Left ventricle myocardium inferior (tissue), 1 donor: ENCODE results near the gene CCDC175. TPM values are rescaled to one million over a fixed set of nuclear protein-coding genes. Genes with fewer than 3 reads are reported as not detected.

Source experiments
- DNase-seq: peaks from one replicate; pipeline ENCODE4 v3.0.0-alpha.2; 2020
- H3K27ac ChIP-seq: fragments of 200-600 bp; replicated peaks from 2 replicates; pipeline ENCODE4 v1.8.0; 2021
- H3K27me3 ChIP-seq: fragments of 200-600 bp; 2 replicates; pipeline ENCODE4 v1.8.0; 2021; ENCODE audit warnings: low read depth
- H3K36me3 ChIP-seq: fragments of 200-600 bp; 2 replicates; pipeline ENCODE4 v1.8.0; 2021
- H3K4me1 ChIP-seq: fragments of 200-600 bp; 2 replicates; pipeline ENCODE4 v1.8.0; 2021
- H3K4me3 ChIP-seq: fragments of 200-600 bp; 2 replicates; pipeline ENCODE4 v1.8.0; 2021; ENCODE audit warnings: mild to moderate bottlenecking, moderate library complexity
- H3K9me3 ChIP-seq: fragments of 200-600 bp; replicated peaks from 2 replicates; pipeline ENCODE4 v1.8.0; 2021
- intact Hi-C: fragments of 100-400 bp; cut with micrococcal nuclease; formaldehyde crosslinking; loops from one replicate; pipeline ENCODE4 v1.11.0; 2022
- total RNA-seq: library from RNA; stranded (reverse); fragmentation: NEBNext Ultra II Directional; extraction: Animal tissue kit (Norgen Biotek cat#: 25700); gene quantifications from one replicate; pipeline ENCODE4 v1.2.1, GENCODE V29; 2021
- TF ChIP-seq, protein P1 (sequence below): fragments of 200-600 bp; IDR thresholded peaks from 2 replicates; pipeline ENCODE4 v1.8.0; 2021; ENCODE audit warnings: antibody characterized with exemption, mild to moderate bottlenecking, borderline replicate concordance
- donor health status: DM: no; HTN: yes; CAD: no; lungs with severe emphysema.

The CCDC175 gene
- total RNA-seq, 1 donor from 2014 or later, result not detected

DNA sequence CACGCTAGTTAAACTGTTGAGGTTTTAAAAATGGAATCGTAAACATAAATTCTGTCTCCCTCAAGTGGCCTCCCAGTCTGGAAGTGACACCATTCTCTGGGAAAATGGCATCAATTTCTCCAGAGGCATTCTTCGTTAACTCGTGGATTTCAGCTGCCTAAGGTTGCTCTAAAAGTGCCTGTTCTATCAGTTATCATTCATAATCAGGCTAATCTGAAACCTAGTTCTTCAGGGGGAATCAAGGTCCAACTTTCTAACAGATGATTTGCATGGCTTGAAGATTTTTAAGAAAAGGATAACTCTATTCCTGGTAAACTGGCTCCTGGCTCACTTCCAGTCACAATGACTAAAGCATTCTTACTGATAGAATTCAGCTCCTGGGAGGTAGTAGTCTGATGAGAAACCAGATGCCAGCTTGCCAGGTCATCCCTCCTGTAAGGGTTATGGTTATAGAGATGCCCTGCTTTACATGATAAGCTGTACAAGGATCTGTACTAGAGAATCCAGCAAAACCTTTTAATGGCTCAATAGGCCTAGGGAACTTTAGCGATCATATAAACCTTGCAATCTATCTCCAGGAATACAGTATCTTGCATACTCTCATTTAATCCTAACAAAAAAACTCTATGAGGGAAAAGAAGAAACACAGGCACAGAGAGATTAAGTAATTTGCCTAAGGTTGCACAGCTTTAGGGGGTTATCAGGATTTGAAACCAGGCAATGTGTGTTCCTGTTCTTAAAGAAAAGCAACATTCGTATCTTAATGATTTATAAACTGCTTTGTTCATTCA lies 93.9 kb downstream of the CCDC175 start:
- Histone ChIP-seq H3K9me3 (no peaks in the 10 kb centered on the region), H3K36me3 (peaks cover 11% of the 10 kb centered on the region), H3K27ac (peak overlapping the region; percentile 93), H3K4me1 (peaks cover 72% of the 10 kb centered on the region), H3K27me3 (no peaks in the 10 kb centered on the region), H3K4me3 (peak overlapping the region; percentile 79)
- TF ChIP-seq, protein P1, sequence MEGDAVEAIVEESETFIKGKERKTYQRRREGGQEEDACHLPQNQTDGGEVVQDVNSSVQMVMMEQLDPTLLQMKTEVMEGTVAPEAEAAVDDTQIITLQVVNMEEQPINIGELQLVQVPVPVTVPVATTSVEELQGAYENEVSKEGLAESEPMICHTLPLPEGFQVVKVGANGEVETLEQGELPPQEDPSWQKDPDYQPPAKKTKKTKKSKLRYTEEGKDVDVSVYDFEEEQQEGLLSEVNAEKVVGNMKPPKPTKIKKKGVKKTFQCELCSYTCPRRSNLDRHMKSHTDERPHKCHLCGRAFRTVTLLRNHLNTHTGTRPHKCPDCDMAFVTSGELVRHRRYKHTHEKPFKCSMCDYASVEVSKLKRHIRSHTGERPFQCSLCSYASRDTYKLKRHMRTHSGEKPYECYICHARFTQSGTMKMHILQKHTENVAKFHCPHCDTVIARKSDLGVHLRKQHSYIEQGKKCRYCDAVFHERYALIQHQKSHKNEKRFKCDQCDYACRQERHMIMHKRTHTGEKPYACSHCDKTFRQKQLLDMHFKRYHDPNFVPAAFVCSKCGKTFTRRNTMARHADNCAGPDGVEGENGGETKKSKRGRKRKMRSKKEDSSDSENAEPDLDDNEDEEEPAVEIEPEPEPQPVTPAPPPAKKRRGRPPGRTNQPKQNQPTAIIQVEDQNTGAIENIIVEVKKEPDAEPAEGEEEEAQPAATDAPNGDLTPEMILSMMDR, result no peak
- DNase-seq, result no peak
- intact Hi-C loops, result no loop called here

DNA sequence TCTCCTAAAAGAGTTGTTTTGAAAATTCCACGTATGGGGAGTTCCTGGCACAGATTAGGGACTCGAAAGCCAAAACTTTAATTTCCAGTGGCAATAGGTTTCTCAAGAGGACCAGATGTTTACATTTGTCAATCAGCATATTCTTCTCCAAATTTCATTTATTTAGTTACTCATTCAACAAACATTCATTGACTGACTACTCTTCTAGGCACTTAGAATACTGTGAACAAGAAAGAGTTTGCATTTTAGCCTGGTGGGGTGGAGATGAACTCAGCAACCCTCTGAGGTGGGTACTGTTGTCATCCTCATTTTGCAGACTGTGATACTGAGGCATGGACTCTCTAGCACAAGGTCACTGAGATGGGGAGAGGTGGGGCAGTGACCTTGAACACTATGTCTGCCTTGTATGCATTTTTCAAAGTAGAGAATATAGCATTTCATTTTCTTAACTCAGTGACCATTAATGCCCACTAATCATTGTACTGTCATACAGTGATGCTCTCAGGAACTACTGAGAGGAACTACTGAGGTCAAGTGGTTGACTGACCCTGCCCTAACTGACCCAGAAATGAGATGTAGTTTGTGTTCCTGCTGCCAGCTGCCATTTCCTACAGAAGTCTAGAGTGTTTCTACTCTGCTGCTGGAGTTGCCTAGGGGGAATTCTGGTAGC lies 94.6 kb downstream of the CCDC175 start:
- intact Hi-C loops, result no loop called here
- Histone ChIP-seq H3K27ac (peak overlapping the region; percentile 93), H3K4me1 (peaks cover 67% of the 10 kb centered on the region), H3K27me3 (no peaks in the 10 kb centered on the region), H3K4me3 (peak overlapping the region; percentile 79), H3K9me3 (no peaks in the 10 kb centered on the region), H3K36me3 (peaks cover 11% of the 10 kb centered on the region)
- no peak for DNase-seq
- TF ChIP-seq, protein P1, result no peak

DNA sequence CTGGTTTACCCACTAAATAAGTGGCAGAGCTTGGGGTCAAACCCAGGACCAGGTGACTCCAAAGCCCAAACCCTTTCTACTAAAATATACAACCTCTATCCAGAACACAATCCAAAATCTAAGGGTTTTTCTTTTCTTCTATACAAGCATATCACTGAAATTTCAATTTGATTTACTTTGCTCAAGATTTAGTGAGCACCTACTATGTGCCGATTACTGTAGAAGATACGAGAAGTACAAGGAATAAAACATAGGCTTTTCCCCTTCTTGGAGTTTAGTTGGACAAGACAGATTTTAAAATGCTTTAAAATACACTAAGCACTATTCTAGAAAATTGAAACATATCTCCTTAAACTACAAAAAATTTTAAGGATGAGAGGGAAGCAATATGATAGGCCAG lies 95.2 kb downstream of the CCDC175 start:
- peak overlapping the region; percentile 93 for H3K27ac ChIP-seq
- H3K4me3 ChIP-seq, result no peak overlapping the region
- H3K36me3 ChIP-seq, result peaks cover 11% of the 10 kb centered on the region
- no peak for DNase-seq
- no peaks in the 10 kb centered on the region for H3K9me3 ChIP-seq
- intact Hi-C loops, result no loop called here
- H3K27me3 ChIP-seq, result no peaks in the 10 kb centered on the region
- H3K4me1 ChIP-seq, result peaks cover 62% of the 10 kb centered on the region
- TF ChIP-seq, protein P1, result no peak

DNA sequence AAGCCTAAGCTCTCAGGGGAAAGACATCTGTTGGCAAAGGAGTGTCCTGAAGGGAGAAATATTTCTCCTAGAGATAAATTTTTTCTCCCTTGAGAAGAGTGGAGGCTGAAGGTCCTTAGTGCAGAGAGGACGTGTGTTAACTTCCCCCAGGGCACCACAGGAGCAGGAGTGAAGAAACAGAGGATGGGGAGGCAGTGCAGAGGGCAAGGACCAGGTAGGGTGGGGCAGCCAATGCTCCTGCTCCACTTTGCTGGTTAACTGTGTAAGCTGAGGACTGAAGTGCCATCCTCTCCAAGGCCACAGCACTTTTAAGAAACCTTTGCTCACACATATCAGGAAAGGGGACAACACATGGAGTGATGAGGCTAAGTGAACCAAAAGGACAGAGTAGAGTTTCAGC lies 96.4 kb downstream of the CCDC175 start:
- Histone ChIP-seq H3K9me3 (no peaks in the 10 kb centered on the region), H3K27ac (peak overlapping the region; percentile 7), H3K4me3 (no peak overlapping the region), H3K27me3 (no peaks in the 10 kb centered on the region), H3K36me3 (peaks cover 24% of the 10 kb centered on the region), H3K4me1 (peaks cover 62% of the 10 kb centered on the region)
- TF ChIP-seq, protein P1, result no peak
- DNase-seq, result no peak
- intact Hi-C loops, result no loop called here

DNA sequence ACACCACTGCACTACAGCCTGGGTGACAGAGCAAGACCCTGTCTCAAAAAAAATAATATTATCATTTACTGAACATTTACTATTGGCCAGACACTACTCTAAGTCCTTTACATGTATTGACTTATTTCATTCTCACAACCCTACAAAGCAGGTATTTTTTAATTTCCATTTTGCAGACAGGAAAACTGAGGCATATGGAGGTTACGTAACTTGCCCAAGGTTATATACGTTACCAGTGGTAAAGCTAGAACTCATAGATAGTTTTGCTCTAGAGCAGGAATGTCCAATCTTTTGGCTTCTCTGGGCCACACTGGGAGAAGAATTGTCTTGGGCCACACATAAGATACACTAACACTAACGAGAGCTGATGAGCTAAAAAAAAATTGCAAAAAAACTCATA lies 98.1 kb downstream of the CCDC175 start:
- no peaks in the 10 kb centered on the region for H3K9me3 ChIP-seq
- intact Hi-C loops, result no loop called here
- H3K36me3 ChIP-seq, result peaks cover 39% of the 10 kb centered on the region
- no peak for DNase-seq
- no peaks in the 10 kb centered on the region for H3K27me3 ChIP-seq
- H3K27ac ChIP-seq, result no peak overlapping the region
- H3K4me1 ChIP-seq, result peaks cover 58% of the 10 kb centered on the region
- H3K4me3 ChIP-seq, result no peak overlapping the region
- TF ChIP-seq, protein P1, result no peak
